Measurements from ENCODE around the gene NTNG1. TPM values are rescaled to one million over a fixed set of nuclear protein-coding genes. Genes with fewer than 3 reads are reported as not detected.

The NTNG1 gene
- total and polyA plus RNA-seq, 10 of the 15 experiments (the other 5 are each of a cell fraction or from before 2014, with no cell fraction given), result 0.18 to 2.3 (median 1.1) TPM; not detected in 1

DNA sequence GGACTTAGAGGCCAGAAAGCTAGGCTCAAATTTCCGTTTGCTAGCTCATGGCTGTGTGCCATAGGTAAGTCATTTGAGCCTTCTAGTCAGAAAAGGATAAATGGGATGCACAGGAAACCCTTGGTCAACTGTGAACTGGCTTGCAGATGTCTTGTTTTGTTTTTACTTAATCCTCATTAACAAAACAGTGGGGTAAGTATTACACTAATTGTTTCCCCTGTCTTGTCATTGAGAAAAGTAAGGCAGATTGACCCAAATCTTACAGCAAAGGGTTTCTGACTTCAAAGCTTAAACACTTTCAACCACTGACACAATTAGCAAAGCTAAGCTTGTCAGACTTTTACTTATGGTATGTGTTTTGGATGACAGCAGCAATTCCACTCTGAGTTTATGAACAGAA, 291.3 kb downstream of the NTNG1 start (continued):
- TF ChIP-seq, protein P1, sequence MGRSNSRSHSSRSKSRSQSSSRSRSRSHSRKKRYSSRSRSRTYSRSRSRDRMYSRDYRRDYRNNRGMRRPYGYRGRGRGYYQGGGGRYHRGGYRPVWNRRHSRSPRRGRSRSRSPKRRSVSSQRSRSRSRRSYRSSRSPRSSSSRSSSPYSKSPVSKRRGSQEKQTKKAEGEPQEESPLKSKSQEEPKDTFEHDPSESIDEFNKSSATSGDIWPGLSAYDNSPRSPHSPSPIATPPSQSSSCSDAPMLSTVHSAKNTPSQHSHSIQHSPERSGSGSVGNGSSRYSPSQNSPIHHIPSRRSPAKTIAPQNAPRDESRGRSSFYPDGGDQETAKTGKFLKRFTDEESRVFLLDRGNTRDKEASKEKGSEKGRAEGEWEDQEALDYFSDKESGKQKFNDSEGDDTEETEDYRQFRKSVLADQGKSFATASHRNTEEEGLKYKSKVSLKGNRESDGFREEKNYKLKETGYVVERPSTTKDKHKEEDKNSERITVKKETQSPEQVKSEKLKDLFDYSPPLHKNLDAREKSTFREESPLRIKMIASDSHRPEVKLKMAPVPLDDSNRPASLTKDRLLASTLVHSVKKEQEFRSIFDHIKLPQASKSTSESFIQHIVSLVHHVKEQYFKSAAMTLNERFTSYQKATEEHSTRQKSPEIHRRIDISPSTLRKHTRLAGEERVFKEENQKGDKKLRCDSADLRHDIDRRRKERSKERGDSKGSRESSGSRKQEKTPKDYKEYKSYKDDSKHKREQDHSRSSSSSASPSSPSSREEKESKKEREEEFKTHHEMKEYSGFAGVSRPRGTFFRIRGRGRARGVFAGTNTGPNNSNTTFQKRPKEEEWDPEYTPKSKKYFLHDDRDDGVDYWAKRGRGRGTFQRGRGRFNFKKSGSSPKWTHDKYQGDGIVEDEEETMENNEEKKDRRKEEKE (IDR thresholded peaks at IDR 0.05), result no peak
- TF ChIP-seq RCOR1 (conservative IDR thresholded peaks at IDR 0.05; ENCODE audit: low read depth, low read length) (no peak), HCFC1 (IDR thresholded peaks at IDR 0.05; ENCODE audit: low read length) (no peak), NFYA (IDR thresholded peaks at IDR 0.05; ENCODE audit: borderline replicate concordance, low read depth, low read length) (no peak), BMI1 (IDR thresholded peaks at IDR 0.05; ENCODE audit: borderline replicate concordance) (no peak), TCF12 (IDR thresholded peaks at IDR 0.05; ENCODE audit: low read depth, low read length) (no peak), ZNF207 (IDR thresholded peaks at IDR 0.05; ENCODE audit: borderline replicate concordance) (no peak), TARDBP (IDR thresholded peaks at IDR 0.05; ENCODE audit: borderline replicate concordance) (no peak), IRF4 (IDR thresholded peaks at IDR 0.05; ENCODE audit: low read depth, low read length) (no peak), SMARCA5 (IDR thresholded peaks at IDR 0.05) (no peak), ZNF217 (IDR thresholded peaks at IDR 0.05) (peak; percentile 70; the same call in 1 of the 2 replicates), ATF7 (IDR thresholded peaks at IDR 0.05; ENCODE audit: low read depth) (no peak; the same call in 1 of the 2 replicates), POLR2A (IDR thresholded peaks at IDR 0.05; ENCODE audit: low read depth, low read length) (no peak), SREBF2 (IDR thresholded peaks at IDR 0.05; ENCODE audit: low read length) (no peak), SPI1 (IDR thresholded peaks at IDR 0.05; ENCODE audit: borderline replicate concordance, insufficient read depth, low read depth, low read length) (no peak), HDAC2 (IDR thresholded peaks at IDR 0.05) (no peak), BRCA1 (IDR thresholded peaks at IDR 0.05; ENCODE audit: low read depth, low read length) (no peak)
- TF ChIP-seq, protein P2, sequence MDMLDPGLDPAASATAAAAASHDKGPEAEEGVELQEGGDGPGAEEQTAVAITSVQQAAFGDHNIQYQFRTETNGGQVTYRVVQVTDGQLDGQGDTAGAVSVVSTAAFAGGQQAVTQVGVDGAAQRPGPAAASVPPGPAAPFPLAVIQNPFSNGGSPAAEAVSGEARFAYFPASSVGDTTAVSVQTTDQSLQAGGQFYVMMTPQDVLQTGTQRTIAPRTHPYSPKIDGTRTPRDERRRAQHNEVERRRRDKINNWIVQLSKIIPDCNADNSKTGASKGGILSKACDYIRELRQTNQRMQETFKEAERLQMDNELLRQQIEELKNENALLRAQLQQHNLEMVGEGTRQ (IDR thresholded peaks at IDR 0.05; ENCODE audit: borderline replicate concordance, low read depth, low read length), result no peak
- TF ChIP-seq, protein P3, sequence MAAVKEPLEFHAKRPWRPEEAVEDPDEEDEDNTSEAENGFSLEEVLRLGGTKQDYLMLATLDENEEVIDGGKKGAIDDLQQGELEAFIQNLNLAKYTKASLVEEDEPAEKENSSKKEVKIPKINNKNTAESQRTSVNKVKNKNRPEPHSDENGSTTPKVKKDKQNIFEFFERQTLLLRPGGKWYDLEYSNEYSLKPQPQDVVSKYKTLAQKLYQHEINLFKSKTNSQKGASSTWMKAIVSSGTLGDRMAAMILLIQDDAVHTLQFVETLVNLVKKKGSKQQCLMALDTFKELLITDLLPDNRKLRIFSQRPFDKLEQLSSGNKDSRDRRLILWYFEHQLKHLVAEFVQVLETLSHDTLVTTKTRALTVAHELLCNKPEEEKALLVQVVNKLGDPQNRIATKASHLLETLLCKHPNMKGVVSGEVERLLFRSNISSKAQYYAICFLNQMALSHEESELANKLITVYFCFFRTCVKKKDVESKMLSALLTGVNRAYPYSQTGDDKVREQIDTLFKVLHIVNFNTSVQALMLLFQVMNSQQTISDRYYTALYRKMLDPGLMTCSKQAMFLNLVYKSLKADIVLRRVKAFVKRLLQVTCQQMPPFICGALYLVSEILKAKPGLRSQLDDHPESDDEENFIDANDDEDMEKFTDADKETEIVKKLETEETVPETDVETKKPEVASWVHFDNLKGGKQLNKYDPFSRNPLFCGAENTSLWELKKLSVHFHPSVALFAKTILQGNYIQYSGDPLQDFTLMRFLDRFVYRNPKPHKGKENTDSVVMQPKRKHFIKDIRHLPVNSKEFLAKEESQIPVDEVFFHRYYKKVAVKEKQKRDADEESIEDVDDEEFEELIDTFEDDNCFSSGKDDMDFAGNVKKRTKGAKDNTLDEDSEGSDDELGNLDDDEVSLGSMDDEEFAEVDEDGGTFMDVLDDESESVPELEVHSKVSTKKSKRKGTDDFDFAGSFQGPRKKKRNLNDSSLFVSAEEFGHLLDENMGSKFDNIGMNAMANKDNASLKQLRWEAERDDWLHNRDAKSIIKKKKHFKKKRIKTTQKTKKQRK (IDR thresholded peaks at IDR 0.05; ENCODE audit: low read depth, low read length), result no peak
- TF ChIP-seq, protein P4, sequence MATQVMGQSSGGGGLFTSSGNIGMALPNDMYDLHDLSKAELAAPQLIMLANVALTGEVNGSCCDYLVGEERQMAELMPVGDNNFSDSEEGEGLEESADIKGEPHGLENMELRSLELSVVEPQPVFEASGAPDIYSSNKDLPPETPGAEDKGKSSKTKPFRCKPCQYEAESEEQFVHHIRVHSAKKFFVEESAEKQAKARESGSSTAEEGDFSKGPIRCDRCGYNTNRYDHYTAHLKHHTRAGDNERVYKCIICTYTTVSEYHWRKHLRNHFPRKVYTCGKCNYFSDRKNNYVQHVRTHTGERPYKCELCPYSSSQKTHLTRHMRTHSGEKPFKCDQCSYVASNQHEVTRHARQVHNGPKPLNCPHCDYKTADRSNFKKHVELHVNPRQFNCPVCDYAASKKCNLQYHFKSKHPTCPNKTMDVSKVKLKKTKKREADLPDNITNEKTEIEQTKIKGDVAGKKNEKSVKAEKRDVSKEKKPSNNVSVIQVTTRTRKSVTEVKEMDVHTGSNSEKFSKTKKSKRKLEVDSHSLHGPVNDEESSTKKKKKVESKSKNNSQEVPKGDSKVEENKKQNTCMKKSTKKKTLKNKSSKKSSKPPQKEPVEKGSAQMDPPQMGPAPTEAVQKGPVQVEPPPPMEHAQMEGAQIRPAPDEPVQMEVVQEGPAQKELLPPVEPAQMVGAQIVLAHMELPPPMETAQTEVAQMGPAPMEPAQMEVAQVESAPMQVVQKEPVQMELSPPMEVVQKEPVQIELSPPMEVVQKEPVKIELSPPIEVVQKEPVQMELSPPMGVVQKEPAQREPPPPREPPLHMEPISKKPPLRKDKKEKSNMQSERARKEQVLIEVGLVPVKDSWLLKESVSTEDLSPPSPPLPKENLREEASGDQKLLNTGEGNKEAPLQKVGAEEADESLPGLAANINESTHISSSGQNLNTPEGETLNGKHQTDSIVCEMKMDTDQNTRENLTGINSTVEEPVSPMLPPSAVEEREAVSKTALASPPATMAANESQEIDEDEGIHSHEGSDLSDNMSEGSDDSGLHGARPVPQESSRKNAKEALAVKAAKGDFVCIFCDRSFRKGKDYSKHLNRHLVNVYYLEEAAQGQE (IDR thresholded peaks at IDR 0.05; ENCODE audit: low read depth, low read length), result no peak
